Mesendoderm (in vitro differentiated cells): ENCODE results near the gene G0S2.
A peak's percentile ranks its signal among the peaks of the same experiment; 100 is the strongest.
"Not testable (repeated sequence)": the region's sequence is repeated elsewhere in the genome, so short reads cannot be mapped to it uniquely, and the experiment has no call there.

Experiments
- DNase-seq: peaks from one replicate; pipeline ENCODE4 v3.0.0; 2013
- H2AK5ac ChIP-seq: 2 replicates; pipeline ENCODE4 v1.6.1; 2013; ENCODE audit warnings: low read length, inconsistent platforms
- H2BK120ac ChIP-seq: 2 replicates; pipeline ENCODE4 v1.6.1; 2013; ENCODE audit warnings: low read depth, mild to moderate bottlenecking, low read length, moderate library complexity, mixed read lengths
- H2BK15ac ChIP-seq: replicated peaks from 2 replicates; pipeline ENCODE4 v1.6.1; 2013; ENCODE audit warnings: low read depth, mild to moderate bottlenecking, moderate library complexity
- H2BK5ac ChIP-seq: 2 replicates; pipeline ENCODE4 v1.6.1; 2013; ENCODE audit warnings: low read length, inconsistent platforms
- H3K18ac ChIP-seq: 2 replicates; pipeline ENCODE4 v1.6.1; 2013; ENCODE audit warnings: mild to moderate bottlenecking, low read length, mixed read lengths
- H3K23ac ChIP-seq: one replicate; pipeline ENCODE4 v1.6.1; 2013; ENCODE audit warnings: low read length
- H3K27ac ChIP-seq: 2 replicates; pipeline ENCODE4 v1.5.1; 2013; ENCODE audit warnings: low read depth, mild to moderate bottlenecking, inconsistent platforms, low read length, moderate library complexity
- H3K27me3 ChIP-seq: 2 replicates; pipeline ENCODE4 v1.6.1; 2013; ENCODE audit warnings: low read length, control low read depth, mild to moderate bottlenecking, inconsistent platforms; ENCODE audit not compliant: insufficient read depth, poor library complexity
- H3K36me3 ChIP-seq: 2 replicates; pipeline ENCODE4 v1.6.1; 2013; ENCODE audit warnings: low read length, inconsistent platforms; ENCODE audit not compliant: control insufficient read depth, insufficient read depth
- H3K4ac ChIP-seq: one replicate; pipeline ENCODE4 v1.6.1; 2013; ENCODE audit warnings: low read depth, mild to moderate bottlenecking, low read length, moderate library complexity
- H3K4me1 ChIP-seq: 2 replicates; pipeline ENCODE4 v1.6.1; 2013; ENCODE audit warnings: low read depth, low read length, inconsistent platforms; ENCODE audit not compliant: control insufficient read depth
- H3K4me2 ChIP-seq: 2 replicates; pipeline ENCODE4 v1.6.1; 2013; ENCODE audit warnings: low read length
- H3K4me3 ChIP-seq: 2 replicates; pipeline ENCODE4 v1.5.1; 2013; ENCODE audit warnings: mild to moderate bottlenecking, low read length
- H3K56ac ChIP-seq: one replicate; pipeline ENCODE4 v1.6.1; 2013; ENCODE audit warnings: low read length
- H3K79me1 ChIP-seq: 2 replicates; pipeline ENCODE4 v1.6.1; 2013; ENCODE audit warnings: low read length, inconsistent platforms
- H3K79me2 ChIP-seq: 2 replicates; pipeline ENCODE4 v1.6.1; 2013; ENCODE audit warnings: mild to moderate bottlenecking, low read length; ENCODE audit not compliant: control insufficient read depth, insufficient read depth
- H3K9ac ChIP-seq: 2 replicates; pipeline ENCODE4 v1.6.1; 2013; ENCODE audit warnings: low read length, inconsistent platforms
- H4K5ac ChIP-seq: one replicate; pipeline ENCODE4 v1.6.1; 2013; ENCODE audit warnings: low read length
- H4K8ac ChIP-seq: one replicate; pipeline ENCODE4 v1.6.1; 2013; ENCODE audit warnings: low read depth, mild to moderate bottlenecking, control low read depth, low read length, moderate library complexity
- WGBS: extraction: QIAGEN DNeasy Blood & Tissue Kit; methylation state at CpG from one replicate; pipeline ENCODE4 v1.1.7; 2013; ENCODE audit warnings: low lambda C conversion rate, missing lambda C conversion rate; ENCODE audit not compliant: insufficient coverage; ENCODE audit errors: extremely low coverage; 5-methylcytosine and 5-hydroxymethylcytosine counted together

Gene G0S2

DNA sequence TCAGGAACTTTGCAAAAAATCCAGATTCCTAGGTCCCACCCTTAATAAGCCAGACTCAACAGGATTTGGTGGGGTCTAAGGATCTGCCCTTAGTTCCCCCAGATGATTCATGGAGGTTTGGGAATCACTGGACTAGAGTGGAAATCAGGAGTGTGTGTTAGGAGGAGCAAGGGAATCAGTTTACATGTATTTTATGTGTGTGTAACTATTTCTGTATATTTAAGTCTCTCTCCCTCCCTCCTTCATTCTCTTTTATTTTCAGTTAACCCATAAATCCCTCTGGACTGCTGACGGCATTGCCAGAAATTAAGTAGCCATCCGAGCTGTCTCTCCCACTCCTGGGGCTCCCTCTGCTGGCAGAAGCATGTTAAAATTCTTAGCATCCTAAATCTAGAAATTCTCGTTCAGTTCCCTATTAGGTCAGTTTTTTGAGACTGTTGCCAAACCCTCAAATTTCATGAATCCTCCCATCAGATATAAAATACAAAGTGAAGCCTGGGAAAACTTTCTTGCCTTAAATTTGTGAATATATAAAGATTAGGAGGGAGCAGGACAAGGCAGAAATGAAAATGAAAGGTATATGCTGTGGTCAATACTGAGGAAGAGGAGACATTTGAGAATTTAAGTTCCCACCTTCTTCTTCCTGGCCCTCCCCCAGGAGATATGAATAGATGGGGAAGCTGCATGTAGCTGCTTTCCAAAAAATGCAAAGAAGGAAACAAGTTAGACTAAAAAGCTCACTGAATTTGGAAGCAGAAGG is 17.7 kb downstream of the G0S2 start:
- Histone ChIP-seq H3K4ac (no peak overlapping the region), H4K5ac (no peak overlapping the region), H3K4me3 (no peak overlapping the region), H3K27ac (no peak overlapping the region), H3K27me3 (no peaks in the 10 kb centered on the region), H3K36me3 (no peaks in the 10 kb centered on the region), H2BK120ac (no peak overlapping the region), H3K79me2 (no peaks in the 10 kb centered on the region), H3K56ac (no peak overlapping the region), H3K4me2 (no peak overlapping the region), H2AK5ac (no peak overlapping the region), H2BK15ac (no peak overlapping the region), H3K9ac (no peak overlapping the region), H2BK5ac (no peak overlapping the region), H3K23ac (no peak overlapping the region), H4K8ac (no peak overlapping the region), H3K79me1 (no peaks in the 10 kb centered on the region), H3K4me1 (no peaks in the 10 kb centered on the region), H3K18ac (no peak overlapping the region)
- peak; percentile 77 for DNase-seq
- no CpG with 5 or more reads among the region's 3 CpGs for WGBS

GRCh38 chr1:209696673-209697072 is 21.5 kb downstream of the G0S2 start:
- Histone ChIP-seq H3K56ac (no peak overlapping the region), H3K23ac (no peak overlapping the region), H2BK5ac (no peak overlapping the region)

DNA sequence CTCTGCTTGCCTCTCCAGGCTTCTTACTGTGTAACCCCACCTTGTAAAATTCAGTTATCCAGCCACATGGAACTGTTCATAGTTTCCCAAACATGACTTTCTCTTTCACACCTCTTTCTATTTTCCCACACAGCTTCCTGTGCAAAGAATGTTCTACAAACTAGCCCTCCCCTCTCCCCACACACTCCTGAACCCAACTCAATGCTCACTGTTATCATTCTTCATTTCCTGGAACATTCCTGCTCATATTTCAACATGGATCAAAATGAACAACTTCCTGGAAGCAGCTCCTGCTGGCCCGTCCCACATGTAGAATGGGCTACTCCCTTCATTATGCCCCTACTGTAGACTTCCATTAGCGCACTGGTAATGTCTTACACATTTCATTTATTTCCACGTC is 21.9 kb downstream of the G0S2 start:
- no CpG with 5 or more reads among the region's 3 CpGs for WGBS

More at GRCh38 chr1:209696673-209697072, 21.5 kb downstream of the G0S2 start:
- H3K18ac ChIP-seq, result no peak overlapping the region
- H2AK5ac ChIP-seq, result no peak overlapping the region
- no peaks in the 10 kb centered on the region for H3K4me1 ChIP-seq
- no peak overlapping the region for H2BK120ac ChIP-seq
- no peaks in the 10 kb centered on the region for H3K79me2 ChIP-seq
- no peak overlapping the region for H2BK15ac ChIP-seq
- no peaks in the 10 kb centered on the region for H3K79me1 ChIP-seq
- no peak overlapping the region for H3K4me3 ChIP-seq
- H3K27me3 ChIP-seq, result no peaks in the 10 kb centered on the region
- H3K9ac ChIP-seq, result no peak overlapping the region
- H4K8ac ChIP-seq, result no peak overlapping the region
- H3K4ac ChIP-seq, result no peak overlapping the region
- no peaks in the 10 kb centered on the region for H3K36me3 ChIP-seq
- H4K5ac ChIP-seq, result no peak overlapping the region
- H3K27ac ChIP-seq, result no peak overlapping the region
- no peak for DNase-seq
- H3K4me2 ChIP-seq, result no peak overlapping the region

DNA sequence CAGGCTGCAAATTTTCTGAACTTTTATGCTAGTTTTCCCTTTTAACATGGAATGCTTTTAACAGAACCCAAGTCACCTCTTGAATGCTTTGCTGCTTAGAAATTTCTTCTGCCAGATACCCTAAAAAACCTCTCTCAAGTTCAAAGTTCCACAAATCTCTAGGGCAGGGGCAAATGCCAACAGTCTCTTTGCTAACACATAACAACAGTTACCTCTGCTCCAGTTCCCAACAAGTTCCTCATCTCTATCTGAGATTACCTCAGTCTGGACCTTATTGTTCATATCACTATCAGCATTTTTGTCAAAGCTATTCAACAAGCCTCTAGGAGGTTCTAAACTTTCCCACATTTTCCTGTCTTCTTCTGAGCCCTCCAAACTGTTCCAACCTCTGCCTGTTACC is 25.5 kb downstream of the G0S2 start:
- H3K27me3 ChIP-seq, H3K23ac ChIP-seq, H2BK5ac ChIP-seq: not testable (repeated sequence)

More for the DNA sequence above, 21.9 kb downstream of the G0S2 start:
- H4K8ac ChIP-seq, result no peak overlapping the region
- H4K5ac ChIP-seq, result no peak overlapping the region
- no peak overlapping the region for H2BK15ac ChIP-seq
- no peaks in the 10 kb centered on the region for H3K79me2 ChIP-seq
- H3K27me3 ChIP-seq, result no peaks in the 10 kb centered on the region
- no peaks in the 10 kb centered on the region for H3K36me3 ChIP-seq
- no peak overlapping the region for H3K23ac ChIP-seq
- no peaks in the 10 kb centered on the region for H3K79me1 ChIP-seq
- no peak overlapping the region for H3K27ac ChIP-seq
- DNase-seq, result no peak
- no peak overlapping the region for H2AK5ac ChIP-seq
- H3K9ac ChIP-seq, result no peak overlapping the region
- no peak overlapping the region for H2BK5ac ChIP-seq
- no peak overlapping the region for H2BK120ac ChIP-seq
- H3K4me1 ChIP-seq, result no peaks in the 10 kb centered on the region
- H3K4me2 ChIP-seq, result no peak overlapping the region
- no peak overlapping the region for H3K4ac ChIP-seq
- no peak overlapping the region for H3K4me3 ChIP-seq
- H3K18ac ChIP-seq, result no peak overlapping the region
- H3K56ac ChIP-seq, result no peak overlapping the region

GRCh38 chr1:209702832-209703231 is 27.6 kb downstream of the G0S2 start:
- WGBS, result no CpG with 5 or more reads among the region's 1 CpG
- no peak overlapping the region for H2BK15ac ChIP-seq

More for the DNA sequence above, 25.5 kb downstream of the G0S2 start:
- not testable (repeated sequence) for H4K8ac ChIP-seq, H2BK120ac ChIP-seq, H4K5ac ChIP-seq, H3K27ac ChIP-seq, H3K79me2 ChIP-seq, H3K4me3 ChIP-seq, H3K4ac ChIP-seq, H3K36me3 ChIP-seq, H2AK5ac ChIP-seq, H3K56ac ChIP-seq, H3K4me2 ChIP-seq, H2BK15ac ChIP-seq, H3K79me1 ChIP-seq, H3K18ac ChIP-seq, H3K4me1 ChIP-seq, DNase-seq, H3K9ac ChIP-seq

More at GRCh38 chr1:209702832-209703231, 27.6 kb downstream of the G0S2 start:
- Histone ChIP-seq H3K79me1 (no peaks in the 10 kb centered on the region), H2AK5ac (no peak overlapping the region), H2BK5ac (no peak overlapping the region), H3K56ac (no peak overlapping the region), H2BK120ac (no peak overlapping the region), H3K23ac (no peak overlapping the region), H3K79me2 (no peaks in the 10 kb centered on the region), H3K4me3 (no peak overlapping the region), H4K8ac (no peak overlapping the region), H3K27ac (no peak overlapping the region), H3K4me2 (no peak overlapping the region), H4K5ac (no peak overlapping the region), H3K4me1 (no peaks in the 10 kb centered on the region), H3K18ac (no peak overlapping the region), H3K9ac (no peak overlapping the region), H3K36me3 (no peaks in the 10 kb centered on the region), H3K4ac (no peak overlapping the region), H3K27me3 (no peaks in the 10 kb centered on the region)
- DNase-seq, result no peak
